IMR-90 (cell line): Measurements from ENCODE around the gene DENND1A.

Experiments used
- BHLHE40 ChIP-seq: fragments of 150-350 bp; IDR thresholded peaks from 2 replicates; pipeline ENCODE4 v1.6.1; 2016; ENCODE audit warnings: mild to moderate bottlenecking, low read depth, low read length
- CEBPB ChIP-seq: IDR thresholded peaks from 2 replicates; pipeline ENCODE4 v1.6.1; 2012; ENCODE audit warnings: low read depth, low read length, improper control_type of control experiment
- CTCF ChIP-seq: conservative IDR thresholded peaks from 2 replicates; pipeline ENCODE4 v1.5.1; 2012; ENCODE audit warnings: mild to moderate bottlenecking, low read depth, low read length, improper control_type of control experiment
- FOS ChIP-seq: fragments of 150-350 bp; IDR thresholded peaks from 2 replicates; pipeline ENCODE4 v1.6.1; 2016; ENCODE audit warnings: low read depth, low read length
- MAZ ChIP-seq: IDR thresholded peaks from 2 replicates; pipeline ENCODE4 v1.6.1; 2012; ENCODE audit warnings: low read depth, mild to moderate bottlenecking, low read length, improper control_type of control experiment, moderate library complexity, borderline replicate concordance
- MXI1 ChIP-seq: IDR thresholded peaks from 2 replicates; pipeline ENCODE4 v1.6.1; 2012; ENCODE audit warnings: low read depth, mild to moderate bottlenecking, low read length, moderate library complexity, borderline replicate concordance
- NFE2L2 ChIP-seq: fragments of 150-350 bp; IDR thresholded peaks from 2 replicates; pipeline ENCODE4 v1.6.1; 2016; ENCODE audit warnings: low read depth, mild to moderate bottlenecking, low read length
- POLR2A ChIP-seq: IDR thresholded peaks from 2 replicates; pipeline ENCODE4 v1.6.1; 2012; ENCODE audit warnings: mild to moderate bottlenecking, low read depth, low read length
- RAD21 ChIP-seq: IDR thresholded peaks from 2 replicates; pipeline ENCODE4 v1.6.1; 2012; ENCODE audit warnings: low read length, improper control_type of control experiment
- RCOR1 ChIP-seq: IDR thresholded peaks from 2 replicates; pipeline ENCODE4 v1.6.1; 2012; ENCODE audit warnings: mild to moderate bottlenecking, low read length, improper control_type of control experiment; ENCODE audit not compliant: insufficient replicate concordance
- RFX5 ChIP-seq: IDR thresholded peaks from 2 replicates; pipeline ENCODE4 v1.8.0; 2012; ENCODE audit warnings: low read depth, mild to moderate bottlenecking, low read length, moderate library complexity
- SMC3 ChIP-seq: fragments of 150-350 bp; IDR thresholded peaks from 2 replicates; pipeline ENCODE4 v1.6.1; 2016; ENCODE audit warnings: low read depth, mild to moderate bottlenecking, antibody characterized with exemption, low read length, moderate library complexity
- USF2 ChIP-seq: fragments of 150-350 bp; IDR thresholded peaks from 2 replicates; pipeline ENCODE4 v1.6.1; 2017; ENCODE audit warnings: mild to moderate bottlenecking, antibody characterized with exemption, low read length, low read depth
- TF ChIP-seq, protein P1 (sequence below): fragments of 150-350 bp; IDR thresholded peaks from 2 replicates; pipeline ENCODE4 v1.6.1; 2016; ENCODE audit warnings: low read depth, mild to moderate bottlenecking, low read length, moderate library complexity, borderline replicate concordance

GRCh38 chr9:123629531-123629930 is 300.4 kb downstream of the DENND1A start:
- TF ChIP-seq CTCF = no peak
- TF ChIP-seq POLR2A = no peak
- TF ChIP-seq RCOR1 = no peak
- TF ChIP-seq RAD21 = no peak
- no peak for TF ChIP-seq SMC3
- no peak for TF ChIP-seq NFE2L2
- no peak for TF ChIP-seq MXI1
- TF ChIP-seq, protein P1, sequence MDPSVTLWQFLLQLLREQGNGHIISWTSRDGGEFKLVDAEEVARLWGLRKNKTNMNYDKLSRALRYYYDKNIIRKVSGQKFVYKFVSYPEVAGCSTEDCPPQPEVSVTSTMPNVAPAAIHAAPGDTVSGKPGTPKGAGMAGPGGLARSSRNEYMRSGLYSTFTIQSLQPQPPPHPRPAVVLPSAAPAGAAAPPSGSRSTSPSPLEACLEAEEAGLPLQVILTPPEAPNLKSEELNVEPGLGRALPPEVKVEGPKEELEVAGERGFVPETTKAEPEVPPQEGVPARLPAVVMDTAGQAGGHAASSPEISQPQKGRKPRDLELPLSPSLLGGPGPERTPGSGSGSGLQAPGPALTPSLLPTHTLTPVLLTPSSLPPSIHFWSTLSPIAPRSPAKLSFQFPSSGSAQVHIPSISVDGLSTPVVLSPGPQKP = no peak
- no peak for TF ChIP-seq CEBPB
- no peak for TF ChIP-seq MAZ
- no peak for TF ChIP-seq USF2
- no peak for TF ChIP-seq RFX5
- no peak for TF ChIP-seq BHLHE40
- no peak for TF ChIP-seq FOS
